HG03139 (cell line): ENCODE data around the gene SLC2A4.
"Not testable (repeated sequence)": the region's sequence is repeated elsewhere in the genome, so short reads cannot be mapped to it uniquely, and the experiment has no call there.

Experiments used
- ATAC-seq: cut with Tn5 transposase; IDR thresholded peaks from one replicate; pipeline ENCODE4 v1.9.1; 2021; ENCODE audit not compliant: unreplicated experiment

The SLC2A4 gene

DNA sequence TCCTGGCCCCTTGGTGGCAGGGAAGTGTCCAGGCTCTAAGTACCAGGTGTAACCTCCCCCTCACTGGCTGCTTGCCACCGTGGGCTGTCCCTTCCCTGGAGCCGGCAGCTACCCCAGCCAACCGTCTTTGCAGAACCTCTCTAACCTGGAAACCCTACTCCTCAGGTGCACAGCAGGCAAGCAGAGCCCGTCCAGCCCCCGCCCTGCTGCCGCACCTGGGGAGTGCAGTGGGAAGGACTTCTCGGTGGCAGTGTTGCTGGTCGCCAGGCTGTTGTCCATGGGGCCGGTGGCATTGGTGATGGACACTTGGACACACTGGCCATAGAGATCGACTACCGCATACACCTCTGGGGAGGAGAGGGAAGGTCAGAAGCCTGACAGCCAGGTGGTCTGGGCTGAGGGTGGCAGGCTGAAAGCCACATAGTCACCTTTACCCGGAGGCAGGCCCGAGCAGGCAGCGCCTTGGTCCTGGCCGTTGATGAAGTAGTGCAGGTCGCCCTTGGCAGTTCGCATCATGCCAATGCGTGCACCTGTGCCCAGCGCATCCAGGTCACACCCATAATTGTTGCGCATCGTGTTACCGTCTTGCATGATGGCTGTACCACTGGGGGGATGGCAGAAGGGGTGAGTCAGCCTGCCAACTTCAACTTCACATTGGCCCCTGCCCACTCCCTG, 41.1 kb downstream of the SLC2A4 start:
- ATAC-seq, result no peak

DNA sequence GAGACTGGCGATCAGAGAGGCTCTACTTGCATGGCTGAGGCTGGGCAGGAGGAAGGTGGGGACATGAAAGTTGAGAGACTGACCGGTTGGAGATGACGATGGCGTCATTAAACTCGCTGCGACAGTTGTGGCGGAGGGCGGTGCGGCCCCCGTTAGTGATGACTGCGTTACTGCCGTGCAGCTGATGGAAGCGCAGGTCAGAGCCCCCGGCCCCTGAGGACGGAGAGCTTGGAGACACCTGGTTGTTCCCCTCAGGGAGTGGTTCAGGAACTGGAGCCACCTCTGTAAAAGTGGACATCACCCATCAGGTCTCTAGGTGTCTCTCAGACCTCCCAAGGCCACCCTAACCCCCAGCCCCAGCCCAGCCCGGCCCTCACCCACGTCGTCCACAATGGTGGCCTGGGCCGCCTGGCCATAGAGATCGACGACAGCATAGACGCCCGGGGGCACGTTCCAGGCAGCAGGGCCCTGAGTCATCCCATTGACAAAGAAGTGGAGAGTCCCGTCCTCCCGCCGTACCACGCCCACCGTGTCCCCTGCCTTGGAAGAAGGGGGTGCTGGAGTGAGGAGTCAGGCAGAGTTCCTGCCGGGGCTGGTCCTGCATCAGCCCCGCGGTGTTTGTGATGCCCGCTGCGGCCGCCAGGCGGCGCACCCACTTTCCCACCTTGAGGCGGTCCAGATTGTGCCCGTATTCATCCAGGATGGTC, 42.4 kb downstream of the SLC2A4 start:
- no peak for ATAC-seq

DNA sequence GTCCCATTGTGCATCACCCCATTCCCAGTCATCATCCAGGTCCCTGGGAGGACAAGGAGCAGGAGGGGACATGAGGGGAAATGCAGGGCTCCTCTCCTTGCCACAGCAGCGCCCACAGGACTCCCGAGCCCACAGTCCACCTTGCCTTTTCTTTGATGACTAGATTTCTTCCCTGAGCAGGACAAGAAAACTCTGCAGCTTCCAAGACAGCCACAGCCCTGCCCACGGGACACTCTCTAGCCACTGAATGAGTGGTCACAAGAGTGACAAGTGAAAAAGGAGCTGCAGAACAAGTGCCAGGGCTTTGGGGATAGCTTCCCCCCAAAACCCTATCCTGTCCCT, 42.9 kb downstream of the SLC2A4 start:
- ATAC-seq, result no peak

DNA sequence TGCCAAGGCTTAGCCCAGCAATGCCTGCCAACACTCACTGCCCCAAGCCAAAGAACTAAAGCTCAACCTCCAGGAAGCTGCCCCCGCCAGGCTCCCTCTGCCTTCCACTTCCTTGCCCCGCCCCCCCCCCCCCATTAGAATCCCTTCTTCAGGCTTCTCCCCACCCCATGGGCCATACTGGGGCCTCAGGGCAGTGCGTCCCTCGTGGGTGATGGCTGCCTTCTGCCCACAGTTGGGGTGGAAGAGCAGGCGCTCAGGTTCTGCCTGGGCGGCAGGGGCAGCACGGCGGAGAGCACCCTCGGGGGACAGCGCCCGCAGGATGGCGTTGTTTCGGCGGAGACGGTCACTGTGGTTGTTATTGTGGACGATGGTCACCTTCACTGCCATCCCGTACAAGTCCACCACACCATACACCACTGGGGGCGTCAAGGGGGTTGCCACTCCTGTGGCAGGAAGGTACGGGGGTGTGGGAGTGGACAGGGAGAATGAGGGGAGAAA, 43.6 kb downstream of the SLC2A4 start:
- ATAC-seq, result no peak

DNA sequence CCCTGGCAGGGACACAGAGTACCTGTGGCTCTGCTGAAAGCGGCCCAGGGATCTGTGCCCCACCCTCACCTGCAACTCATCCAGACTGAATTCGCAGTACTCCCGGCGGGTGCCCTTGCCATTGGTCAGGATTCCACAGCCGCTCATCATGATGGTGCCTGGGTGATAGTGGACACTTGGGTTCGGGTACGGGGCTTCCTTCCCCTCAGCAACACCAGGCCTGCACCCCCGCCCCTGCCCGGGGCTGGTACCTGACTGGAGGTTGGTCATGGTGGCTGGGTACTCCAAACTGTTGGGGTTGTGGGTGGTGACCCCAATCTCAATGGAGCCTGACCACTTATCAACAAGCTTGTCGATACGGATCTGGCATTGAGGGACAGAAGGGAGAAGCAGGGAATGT, 44.7 kb downstream of the SLC2A4 start:
- ATAC-seq, result no peak

DNA sequence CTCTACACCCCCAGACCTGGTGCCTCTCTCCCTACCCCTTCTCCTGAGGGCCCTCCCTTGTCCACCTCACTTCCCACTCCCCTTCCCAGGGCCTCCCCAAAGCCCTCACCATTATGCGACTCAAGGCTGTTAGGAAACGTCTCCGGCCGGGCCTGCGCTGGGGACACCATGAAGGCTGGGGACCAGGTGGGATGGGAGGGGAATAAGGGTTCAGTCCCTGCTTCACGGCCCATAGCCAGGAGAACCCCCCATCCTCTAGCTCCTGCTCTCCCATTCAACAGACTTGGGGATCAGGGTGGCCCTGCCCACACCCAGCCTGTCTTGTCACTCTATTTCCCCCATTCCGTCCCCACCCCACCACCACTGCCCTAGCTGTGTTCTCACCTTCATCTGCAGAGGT, 45.5 kb downstream of the SLC2A4 start:
- no peak for ATAC-seq

DNA sequence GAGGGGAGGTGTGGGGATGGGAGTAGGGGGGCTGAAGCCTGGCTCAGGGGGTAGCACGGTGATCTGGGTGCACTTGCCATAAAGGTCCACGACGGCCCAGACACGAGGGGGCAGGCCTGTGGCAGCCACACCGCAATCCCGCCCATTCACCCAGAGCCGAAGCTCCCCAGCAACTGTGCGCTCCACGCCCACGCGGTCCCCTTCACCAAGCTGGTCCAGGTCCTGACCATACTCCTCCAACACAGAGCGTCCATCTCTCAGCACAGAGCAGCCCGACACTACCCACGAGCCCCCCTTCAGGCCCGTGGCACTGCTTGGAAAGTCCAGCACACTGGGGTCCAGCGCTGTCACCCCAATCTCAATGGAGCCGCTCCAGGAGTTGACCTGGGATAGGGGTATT, 46.0 kb downstream of the SLC2A4 start:
- ATAC-seq, result no peak

DNA sequence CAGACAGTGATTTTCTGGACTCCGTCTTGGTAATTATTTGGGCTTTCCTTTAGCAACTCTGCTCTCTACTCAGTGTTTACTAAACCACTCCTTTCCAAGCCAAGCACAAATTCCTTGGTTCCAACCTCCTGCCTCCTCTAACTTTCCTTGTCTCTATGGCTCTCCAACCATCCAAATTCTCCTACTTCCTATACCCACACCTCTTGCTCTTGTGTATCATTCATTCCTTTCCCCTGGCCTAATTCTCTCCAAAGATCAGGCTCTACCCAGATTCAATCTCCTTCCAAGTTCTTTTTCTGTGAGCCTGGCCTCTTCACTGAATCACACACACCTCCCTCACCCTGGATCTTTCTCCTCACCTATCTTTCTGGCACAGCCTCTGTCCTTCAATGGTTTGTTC, 46.5 kb downstream of the SLC2A4 start:
- no peak for ATAC-seq

DNA sequence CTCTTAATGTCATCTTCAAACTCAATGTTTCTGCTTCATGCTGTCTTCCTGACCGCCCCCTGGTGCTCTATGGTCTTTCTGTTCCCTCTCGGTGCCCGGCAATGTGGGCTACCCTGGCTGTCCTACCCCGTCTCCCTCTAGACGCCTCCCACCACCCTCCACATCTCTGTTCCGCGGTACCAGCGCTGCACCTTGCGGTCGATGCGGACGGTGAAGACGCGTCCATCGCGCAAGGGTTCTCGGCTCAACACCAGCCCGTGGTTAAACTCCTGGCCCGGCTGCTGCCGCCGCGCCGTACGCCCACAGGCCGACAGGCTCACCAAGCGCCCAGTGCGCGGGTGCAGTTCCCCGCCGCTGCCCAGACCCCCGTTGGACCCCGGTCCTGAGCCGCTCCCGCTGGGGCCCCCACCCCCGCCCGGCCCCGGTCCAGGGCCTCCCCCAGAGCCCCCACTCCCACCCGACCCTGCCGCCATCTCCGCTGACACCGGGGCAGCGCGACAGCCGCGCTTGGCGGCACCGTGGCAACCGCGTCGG, 47.4 kb downstream of the SLC2A4 start, which contains the start of gene NEURL4:
NEURL4 (minus strand) TSS at position 496 of the 534 bp plus-strand sequence; CDS start at position 473, 23 bp downstream.
- ATAC-seq, result peak; percentile 13

DNA sequence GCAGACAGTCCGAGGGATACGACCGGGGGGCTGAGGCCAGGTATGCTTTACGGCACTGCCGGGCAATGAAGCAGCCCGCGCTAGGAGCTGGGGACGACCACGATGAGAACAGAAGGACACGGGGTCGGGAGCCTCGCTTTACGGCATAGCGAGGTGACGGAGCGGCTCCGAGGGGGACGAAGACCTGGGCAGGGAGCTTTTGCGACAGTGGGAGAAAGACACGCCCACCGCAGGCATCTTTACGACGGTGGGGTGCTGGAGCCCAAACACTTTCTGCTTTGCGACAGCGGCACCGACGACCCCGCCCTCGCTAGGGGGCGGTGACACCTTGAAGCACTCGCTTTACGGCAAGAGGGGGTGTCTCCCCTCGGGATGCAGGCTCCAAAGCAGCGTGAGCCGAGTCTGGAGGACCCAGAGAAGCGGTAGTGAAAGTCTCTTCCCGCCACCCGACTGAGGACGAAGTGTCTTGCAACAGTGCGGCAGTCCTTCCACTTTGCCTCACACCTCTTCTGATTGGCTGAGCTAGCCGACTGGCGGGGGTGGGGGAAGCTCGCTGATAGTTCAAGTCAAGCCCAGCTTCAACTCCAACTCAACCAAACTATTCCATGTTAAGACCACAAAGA, 48.0 kb downstream of the SLC2A4 start:
- ATAC-seq, result peak; percentile 47

DNA sequence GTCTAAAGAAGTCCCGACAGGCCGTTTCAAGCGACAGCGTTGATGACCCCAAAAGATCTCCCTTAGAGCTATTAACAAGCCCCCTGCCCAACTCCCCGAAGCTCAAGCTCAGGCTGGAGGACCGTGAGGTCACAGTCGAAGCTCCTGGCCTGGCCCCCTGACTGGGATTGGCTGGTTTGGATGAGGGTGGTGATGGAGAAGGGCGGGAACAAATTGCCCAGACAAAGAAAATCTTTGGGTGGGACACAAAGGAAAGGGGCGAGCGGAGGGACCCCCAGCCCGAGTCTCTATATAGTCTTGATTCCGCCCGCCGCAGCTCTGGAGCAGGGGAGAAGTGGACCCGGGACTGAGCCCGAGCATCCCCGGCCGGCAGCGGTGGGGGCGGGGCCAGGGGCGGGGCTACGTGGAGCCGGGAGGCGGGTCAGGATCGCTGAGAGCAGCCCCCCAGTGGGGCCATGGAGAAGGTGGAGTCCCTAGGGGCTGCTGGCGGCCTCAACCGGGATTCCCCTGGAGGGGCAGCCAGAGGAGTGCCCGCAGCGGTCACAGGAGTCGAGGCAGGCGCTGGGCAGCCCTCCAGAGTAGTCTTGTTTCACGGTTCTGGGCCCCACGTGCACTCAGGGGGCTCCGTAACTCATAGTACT, 48.6 kb downstream of the SLC2A4 start:
- ATAC-seq, result peak; percentile 33

DNA sequence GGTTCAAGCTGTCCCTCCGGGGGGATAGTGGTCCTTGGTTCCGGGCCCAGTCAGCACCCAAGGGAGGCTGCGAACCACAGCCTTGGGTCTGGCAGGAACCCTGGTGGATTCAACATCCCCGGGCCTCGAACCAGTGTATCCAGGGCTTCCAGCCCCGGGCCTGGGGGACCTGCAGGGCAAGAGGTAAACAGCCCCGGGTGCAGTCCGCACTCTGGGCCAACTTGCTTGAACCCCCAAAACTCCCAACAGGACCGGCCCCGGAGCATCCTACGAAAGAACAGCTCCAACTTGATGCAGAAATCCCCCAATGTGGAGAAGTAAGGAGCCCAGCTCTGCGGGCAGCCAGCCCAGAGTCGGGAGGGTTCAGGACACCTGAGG, 49.1 kb downstream of the SLC2A4 start:
- ATAC-seq, result no peak

DNA sequence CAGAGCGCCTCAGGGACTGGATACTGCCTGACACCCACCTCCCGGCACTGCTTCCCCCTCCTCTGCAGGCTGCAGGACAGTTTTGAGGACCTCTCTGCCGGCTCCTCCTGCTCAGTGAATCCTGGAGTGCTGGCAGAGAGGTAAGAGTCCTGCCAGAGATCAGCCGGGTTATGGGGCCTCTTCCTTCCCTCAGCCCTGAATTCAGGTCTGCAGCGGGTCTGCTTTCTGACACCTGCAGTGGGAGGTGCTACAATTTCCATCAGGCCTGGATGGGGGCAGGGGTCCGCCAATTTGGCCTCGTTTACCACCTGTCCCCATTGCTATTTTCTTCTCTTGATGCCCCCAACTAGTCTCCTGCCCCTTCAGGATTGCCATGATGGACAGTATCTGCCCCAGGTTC, 50.6 kb downstream of the SLC2A4 start:
- no peak for ATAC-seq

DNA sequence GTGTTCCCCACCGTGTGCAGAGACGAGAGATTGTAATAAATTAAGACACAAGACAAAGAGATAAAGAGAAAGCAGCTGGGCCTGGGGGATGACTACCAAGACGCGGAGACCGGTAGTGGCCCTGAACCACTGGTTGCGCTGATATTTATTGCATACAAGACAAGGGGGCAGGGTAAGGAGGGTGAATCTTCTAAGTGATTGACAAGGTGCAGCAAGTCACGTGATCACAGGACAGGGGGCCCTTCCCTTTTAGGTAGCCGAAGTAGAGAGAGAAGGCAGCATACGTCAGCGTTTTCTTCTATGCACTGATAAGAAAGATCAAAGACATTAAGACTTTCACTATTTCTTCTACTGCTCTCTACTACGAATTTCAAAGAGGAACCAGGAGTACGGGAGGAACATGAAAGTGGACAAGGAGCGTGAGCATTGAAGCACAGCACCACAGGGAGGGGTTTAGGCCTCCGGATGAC, 51.1 kb downstream of the SLC2A4 start:
- ATAC-seq, result not testable (repeated sequence)

DNA sequence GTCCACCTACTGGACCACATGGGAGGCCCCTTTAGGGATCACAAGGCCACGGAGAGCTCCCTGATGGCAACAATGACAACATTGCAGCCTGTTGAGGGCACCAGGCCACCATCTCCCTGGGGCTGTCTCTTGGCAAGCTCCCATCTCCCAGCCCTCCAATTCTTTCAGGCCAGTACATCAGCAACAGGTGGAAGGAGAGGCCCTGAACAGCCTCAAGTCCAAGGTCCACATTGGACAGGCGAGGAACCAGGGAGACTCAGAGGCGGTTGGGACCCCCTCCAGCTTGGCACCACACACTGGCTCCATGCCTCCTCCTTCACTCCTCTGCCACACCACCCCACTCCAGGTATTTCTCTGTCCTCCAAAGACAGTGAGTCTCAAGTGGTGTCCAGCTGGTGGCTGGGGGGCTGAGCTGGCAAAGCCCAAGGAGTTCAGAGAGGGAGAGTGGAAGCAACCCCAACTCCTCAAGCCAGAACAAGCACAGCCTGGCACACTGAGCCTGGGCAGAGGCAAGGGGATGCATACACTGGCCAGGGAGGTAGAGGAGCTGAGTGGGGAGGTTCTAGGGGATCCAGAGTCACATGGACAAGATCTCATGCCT, 53.5 kb downstream of the SLC2A4 start:
- ATAC-seq, result no peak

DNA sequence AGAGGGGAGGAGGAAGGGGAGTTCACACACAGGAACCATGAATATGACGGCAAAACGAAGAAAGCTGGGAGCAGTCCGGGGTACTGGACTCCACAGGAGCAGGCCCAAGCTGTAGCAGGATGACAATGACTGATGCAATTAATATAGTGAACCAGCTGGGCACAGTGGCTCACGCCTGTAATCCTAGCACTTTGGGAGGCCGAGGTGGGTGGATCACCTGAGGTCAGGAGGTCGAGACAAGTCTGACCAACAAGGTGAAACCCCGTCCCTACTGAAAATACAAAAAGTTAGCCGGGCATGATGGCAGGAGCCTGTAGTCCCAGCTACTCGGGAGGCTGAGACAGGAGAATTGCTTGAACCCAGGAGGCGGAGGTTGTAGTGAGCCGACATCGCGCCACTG, 54.2 kb downstream of the SLC2A4 start:
- not testable (repeated sequence) for ATAC-seq

DNA sequence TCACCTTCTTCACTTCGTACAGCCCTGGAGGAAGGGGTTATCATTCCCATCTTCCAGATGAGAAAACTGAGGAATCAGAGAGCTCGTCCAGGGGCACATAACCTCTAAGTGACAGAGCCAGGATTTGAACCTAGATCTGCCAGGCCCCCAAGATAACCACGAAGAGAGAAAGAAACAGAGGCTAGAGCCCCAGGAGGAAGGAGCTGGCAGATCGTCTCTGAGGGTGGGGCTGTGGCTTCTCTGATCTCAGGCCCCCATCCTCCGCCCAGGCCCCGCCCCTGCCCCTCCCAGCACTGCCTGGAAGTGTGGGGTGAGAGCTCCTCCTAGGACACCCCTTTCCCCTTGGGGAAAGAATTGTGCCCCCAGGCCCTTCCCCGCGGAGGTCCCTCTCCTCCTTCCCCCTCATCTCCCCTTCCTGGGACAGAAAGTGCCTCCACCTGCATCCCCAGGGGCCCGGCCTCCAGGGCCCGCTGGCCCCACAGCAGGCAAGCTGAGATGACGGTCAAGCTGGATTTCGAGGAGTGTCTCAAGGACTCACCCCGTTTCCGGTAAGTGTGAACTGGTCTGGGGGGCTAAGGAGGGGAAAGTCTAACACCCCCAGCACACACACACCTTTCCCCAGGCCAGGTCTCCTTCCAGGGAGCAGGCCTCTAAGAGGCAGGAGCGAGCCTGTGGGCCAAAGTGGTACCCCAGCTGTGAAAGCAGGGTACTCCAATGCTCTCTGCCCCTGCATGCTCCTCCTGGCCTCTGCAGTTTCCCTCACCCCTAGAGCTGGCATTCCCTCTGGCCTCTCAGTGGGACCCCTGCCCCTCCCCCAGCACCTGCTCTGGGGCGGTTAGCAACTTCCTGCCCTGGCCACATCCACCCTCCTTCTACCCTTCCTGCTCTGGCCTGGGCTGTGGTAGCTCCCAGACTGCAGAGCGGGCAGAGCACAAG, 55.0 kb downstream of the SLC2A4 start, which contains the start of gene ACAP1:
ACAP1 (plus strand) TSS at position 290 of the 936 bp plus-strand sequence; CDS start at position 496, 206 bp downstream.
- no peak for ATAC-seq

DNA sequence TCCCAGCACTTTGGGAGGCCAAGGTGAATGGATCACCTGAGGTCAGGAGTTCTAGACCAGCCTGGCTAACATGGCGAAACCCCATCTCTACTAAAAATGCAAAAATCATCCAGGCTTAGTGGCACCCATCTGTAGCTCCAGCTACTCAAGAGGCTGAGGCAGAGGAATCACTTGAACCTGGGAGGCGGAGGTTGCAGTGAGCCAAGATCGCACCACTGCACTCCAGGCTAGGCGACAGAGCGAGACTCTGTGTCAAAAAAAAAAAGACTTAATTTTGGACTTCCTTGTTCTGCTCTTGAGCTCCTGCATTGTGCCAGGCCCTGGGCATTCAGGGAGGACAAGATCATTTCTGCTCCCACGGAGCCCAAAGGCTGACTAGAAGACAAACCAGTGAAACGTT, 56.1 kb downstream of the SLC2A4 start:
- not testable (repeated sequence) for ATAC-seq
